GM21515 (cell line): Measurements from ENCODE around the gene ENTPD7.
A peak's percentile ranks its signal among the peaks of the same experiment; 100 is the strongest.
"Not testable (repeated sequence)": the region's sequence is repeated elsewhere in the genome, so short reads cannot be mapped to it uniquely, and the experiment has no call there.

Experiments
- ATAC-seq: cut with Tn5 transposase; IDR thresholded peaks from one replicate; pipeline ENCODE4 v1.9.1; 2021; ENCODE audit not compliant: unreplicated experiment

ENTPD7 gene

DNA sequence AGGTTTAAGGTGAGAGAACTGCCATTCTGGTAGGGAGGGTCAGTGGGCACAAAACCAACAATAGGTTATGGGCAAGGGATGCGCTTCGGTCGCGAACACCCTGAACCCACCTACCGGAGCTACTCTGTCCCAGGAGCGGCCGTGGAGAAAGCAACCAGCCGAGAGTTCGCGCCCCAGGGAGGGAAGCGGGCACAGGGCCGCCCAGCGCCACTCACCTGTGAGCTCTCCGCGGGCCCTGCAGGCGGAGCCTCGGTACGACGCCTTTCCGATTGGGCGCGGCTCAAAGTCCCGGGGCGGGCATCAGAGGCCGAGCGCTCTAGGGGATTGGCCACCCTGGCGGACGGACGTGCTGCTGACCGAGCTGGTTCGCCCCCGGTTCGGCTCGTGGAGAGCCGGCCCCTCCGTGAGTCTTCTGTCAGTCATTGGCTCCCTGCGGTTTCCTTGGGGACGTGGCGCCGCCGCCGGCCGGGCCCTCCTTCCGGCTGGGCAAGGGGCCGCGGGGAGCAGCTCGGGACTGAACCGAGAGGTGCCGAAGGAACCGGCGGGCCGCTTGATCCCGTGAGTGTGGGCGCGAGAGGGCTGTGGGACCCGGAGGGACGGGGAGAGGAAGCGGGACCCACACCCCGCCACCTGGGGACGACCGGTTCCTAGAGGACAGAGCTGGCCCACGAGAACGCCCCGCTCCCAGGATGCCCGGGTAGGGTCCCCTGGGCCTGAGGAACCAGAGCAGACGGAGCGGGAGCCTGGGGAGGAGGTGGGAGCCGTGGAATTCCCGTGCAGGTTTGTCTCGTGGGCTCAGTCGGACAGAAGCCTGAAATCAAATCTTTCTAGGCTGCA lies at the start of gene ENTPD7:
ENTPD7 (plus strand) TSS at position 479 of the 837 bp plus-strand sequence. CDS start 448 bp downstream, outside the sequence.
- ATAC-seq = peak; percentile 99

DNA sequence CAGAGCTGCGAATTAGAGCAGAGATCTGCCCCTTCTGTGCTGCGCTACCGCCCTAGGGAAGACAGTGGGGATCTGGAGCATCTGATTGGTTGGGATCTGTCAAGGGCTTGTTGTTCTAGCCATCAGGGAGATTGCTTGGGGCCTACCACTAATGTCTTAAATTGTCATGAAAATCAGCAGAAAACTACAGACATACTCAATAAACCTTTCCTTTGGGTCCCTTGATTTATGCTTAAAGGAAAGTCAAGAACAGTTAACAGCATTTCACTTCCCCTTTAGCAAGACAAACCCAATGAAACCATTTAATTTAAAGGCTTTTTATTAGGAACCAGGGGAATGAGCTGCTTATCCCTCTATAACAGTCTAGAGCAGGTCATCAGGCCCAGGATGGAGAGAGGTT lies 49.1 kb upstream of the ENTPD7 start:
- no peak for ATAC-seq

DNA sequence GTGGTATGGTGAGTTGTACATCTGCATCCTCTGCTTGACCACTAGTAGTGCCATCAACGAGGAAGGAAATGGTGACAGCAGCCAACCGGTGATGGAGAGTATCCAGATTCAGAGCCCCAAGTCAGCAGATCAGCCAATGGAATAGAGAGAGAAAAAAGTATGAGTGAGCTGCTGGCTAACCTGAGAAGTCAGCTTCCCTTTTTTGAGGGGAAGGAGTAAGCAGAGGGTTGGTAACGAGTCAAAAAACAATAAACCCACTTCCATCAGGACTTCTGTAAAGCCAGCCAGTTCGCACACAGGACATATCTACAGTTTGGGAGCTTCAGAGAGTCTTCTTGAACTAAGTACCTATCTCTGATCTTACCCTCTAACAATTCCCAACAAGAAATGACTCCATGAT lies 48.0 kb upstream of the ENTPD7 start:
- ATAC-seq = no peak

DNA sequence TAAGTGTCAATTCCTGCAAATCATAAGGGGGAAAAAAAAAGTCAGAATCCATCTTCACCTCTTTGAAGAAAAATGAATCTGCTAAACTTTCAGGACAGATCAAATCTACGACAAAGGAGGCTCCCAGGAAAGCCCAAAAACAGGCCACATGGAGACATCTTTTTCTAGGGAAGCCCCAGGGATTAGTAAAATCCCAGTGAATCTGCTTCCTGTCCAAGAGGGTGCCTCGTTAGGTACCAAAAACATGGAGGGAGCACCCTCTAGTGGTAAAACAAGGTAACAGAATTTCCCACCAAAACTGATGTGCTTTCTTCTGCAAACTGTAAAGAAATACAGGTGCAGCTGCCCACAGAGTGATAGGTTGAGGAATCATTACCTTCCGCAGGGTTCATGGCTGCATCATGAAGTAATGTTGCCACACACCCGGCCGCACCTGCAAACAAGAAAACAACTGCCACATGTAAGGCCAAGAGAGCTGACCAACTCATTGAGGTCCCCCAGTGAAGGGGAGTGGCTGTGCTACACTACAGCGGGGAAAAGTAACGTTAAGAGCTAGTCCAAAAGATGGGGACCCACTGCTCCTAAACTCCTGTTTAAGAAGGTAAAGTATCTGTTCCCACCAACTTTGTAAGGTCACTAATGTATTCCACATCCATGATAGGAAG lies 47.0 kb upstream of the ENTPD7 start:
- ATAC-seq = no peak

DNA sequence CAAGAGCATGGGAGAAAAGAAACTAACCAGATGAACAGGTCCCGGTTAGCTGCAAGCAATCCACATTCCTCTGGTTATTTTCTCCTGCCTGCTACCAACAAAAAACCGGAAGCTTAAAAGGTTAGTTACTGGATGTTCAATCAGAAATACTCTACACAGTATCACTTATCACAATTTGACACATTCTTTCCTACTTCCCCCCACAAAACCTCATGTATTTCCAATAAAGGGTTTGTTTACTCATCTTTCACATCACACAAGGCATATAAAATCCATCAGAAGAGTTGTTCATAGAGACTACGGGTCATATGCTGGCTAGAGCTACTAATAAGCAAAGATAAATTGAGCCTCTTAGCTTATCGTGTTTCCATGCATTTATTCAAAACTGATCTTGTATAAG lies 43.9 kb upstream of the ENTPD7 start:
- no peak for ATAC-seq

DNA sequence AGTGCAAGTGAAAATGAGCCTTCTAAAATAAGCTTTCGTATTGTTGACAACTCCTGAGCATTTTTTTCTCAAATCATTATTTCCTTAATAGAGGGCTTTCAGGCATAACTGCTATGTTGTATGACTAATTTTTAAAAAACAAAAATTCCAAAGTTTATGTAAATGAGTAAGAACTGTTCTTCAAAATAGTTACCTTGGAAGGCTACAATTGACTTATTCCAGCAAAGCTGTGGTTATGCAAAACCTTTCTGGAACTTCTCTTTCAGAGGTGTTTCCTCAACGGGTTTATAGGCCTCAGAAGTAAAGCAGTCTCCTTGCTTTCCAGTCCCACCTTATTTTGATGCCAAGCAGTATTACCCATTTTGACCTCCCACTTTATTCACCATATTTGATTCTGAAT lies 41.6 kb upstream of the ENTPD7 start:
- no peak for ATAC-seq

GRCh38 chr10:99619090-99619800 lies 40.1 kb upstream of the ENTPD7 start:
- ATAC-seq = no peak

GRCh38 chr10:99619851-99620710 lies 39.2 kb upstream of the ENTPD7 start, which contains the start of gene SLC25A28:
Gene SLC25A28, minus strand, starts transcription at chr10:99620439. Its CDS starts 104 bp downstream, at chr10:99620335.
- peak; percentile 82 for ATAC-seq

DNA sequence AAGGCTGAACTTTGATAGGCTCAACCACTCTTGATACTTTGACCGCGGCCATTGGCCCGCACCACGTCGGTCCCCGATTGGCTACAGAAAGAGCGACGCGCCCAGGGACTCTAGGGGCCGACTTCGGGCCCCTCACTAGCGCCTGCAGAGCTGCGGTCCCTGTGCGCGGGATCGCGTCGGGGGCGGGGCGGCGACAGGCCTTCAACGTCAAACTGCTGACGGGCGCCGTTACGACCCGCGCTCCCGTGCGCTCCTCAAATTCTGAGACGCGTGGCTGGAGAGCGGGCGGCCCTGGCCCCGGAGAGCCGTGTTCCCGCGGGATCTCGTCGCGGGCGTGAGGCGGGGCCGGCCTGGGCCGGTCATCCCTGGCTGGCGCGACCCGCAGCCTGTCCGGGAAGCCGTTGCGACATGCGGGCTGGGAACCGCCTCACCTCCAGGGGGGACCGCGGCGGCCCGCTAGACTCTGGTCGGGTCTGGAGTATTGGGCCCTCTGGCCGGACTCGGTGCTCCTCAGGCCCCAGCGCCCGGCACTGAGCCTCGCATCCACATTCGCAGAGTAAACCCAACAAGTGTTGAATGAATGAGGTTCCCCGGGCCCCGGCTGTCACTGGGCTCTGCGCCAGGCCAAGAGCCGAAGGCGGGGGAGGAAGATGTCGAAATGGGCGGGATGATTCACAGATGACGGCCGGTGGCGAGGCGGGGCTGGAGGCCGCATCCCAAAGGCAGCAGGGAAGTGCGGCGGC lies 38.4 kb upstream of the ENTPD7 start:
- peak; percentile 84 for ATAC-seq

DNA sequence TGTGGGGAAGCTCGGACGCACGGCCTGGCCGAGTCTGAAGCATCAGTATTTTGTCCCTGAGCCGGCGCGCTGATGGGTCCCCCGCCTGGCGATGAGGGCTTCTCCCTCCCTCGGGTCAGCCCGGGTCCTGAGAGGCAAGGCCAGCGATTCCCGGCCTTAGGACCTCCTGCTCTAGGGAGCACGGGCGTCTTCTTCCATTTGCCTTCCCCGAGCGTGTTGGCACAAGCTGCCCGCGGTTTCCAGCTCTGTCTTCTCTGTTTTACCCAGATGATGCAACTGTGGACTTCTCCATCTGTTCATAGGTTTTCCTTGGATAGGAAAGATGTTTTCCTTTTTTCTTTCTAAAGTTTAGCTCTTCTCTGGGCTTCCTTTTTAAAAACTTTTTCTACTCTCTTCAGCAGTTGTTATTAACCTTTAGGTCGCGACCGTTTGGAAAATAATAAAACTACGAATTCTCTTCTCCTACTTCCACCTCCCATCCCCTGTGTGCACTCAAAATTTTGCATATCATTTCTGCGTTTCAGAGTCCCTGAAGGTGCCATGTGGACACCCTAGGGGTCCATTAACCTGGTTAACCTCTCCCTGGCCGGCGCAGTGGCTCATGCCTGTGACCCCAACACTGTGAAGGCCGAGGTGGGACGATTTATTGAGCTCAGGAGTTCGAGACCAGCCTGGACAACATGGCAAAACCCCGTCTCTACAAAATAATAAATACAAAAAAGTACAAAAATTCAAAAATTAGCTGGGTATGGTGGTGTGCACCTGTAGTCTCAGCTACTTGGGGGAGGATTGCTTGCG lies 37.7 kb upstream of the ENTPD7 start:
- ATAC-seq = no peak

GRCh38 chr10:99623919-99624318 lies 35.4 kb upstream of the ENTPD7 start:
- no peak for ATAC-seq

GRCh38 chr10:99625124-99625523 lies 34.2 kb upstream of the ENTPD7 start:
- ATAC-seq = not testable (repeated sequence)

DNA sequence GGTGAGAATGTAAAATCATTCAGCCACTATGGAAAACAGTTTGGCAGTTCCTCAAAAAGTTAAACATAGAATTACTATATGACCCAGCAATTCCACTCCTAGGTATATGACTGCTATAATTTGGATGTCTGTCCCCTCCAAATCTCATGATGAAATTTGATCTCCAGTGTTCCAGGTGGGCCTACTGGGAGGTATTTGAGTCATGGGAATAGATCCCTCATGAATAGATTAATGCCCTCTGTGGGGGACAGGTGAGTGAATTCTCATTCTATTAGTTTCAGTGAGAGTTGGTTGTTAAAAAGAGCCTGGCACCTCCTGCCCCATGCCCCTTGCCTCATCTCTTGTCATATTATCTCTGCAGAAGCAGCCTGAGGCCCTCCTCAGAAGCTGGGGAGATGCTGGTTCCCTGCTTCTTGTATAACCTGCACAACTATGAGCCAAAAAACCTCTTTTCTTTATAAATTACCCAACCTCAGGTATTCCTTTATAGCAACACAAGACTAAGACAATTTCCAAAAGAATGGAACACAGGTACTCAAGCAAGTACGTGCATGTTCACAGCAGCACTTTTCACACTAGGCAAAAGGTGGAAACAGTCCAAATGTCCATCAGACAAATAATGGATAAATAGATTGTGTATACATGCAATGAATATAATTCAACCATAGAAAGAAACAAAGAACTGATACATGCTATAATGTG lies 30.2 kb upstream of the ENTPD7 start:
- no peak for ATAC-seq

DNA sequence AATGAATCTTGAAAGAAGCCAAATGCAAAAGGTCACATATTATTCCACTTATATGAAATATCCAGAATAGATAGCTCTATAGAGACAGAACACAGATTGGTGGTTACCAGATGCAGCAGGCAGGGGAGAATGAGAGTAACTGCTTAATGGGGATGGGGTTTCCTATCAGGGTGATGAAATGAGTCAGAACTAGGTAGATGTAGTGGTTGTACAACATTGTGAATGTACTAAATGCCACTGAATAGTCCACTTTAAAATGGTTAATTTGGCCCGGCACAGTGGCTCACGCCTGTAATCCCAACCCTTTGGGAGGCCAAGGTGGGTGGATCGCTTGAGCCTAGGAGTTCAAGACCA lies 29.7 kb upstream of the ENTPD7 start:
- no peak for ATAC-seq

- no peak for ATAC-seq
These were observed 28.9 kb upstream of the ENTPD7 start for GRCh38 chr10:99630433-99630832.

- no peak for ATAC-seq
These were observed 28.3 kb upstream of the ENTPD7 start for GRCh38 chr10:99630991-99631390.

DNA sequence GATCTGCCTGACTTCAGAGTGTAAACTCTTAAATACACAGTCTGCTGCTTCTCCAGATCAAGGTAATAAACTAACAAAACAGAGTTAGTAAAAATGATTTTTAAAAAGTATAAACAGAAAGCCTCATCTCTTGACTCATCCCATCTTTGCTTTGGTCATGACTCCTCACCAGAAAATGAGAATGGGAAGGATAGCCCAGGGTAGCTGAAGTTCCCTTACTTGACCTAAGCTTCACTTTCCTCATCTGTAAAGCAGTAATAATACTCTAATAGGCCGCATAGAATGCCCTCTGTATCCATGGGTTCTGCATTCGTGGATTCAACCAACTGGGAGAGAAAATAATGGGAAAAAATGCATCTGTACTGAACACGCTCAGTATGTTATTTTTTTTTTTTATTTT lies 27.8 kb upstream of the ENTPD7 start:
- ATAC-seq = no peak

DNA sequence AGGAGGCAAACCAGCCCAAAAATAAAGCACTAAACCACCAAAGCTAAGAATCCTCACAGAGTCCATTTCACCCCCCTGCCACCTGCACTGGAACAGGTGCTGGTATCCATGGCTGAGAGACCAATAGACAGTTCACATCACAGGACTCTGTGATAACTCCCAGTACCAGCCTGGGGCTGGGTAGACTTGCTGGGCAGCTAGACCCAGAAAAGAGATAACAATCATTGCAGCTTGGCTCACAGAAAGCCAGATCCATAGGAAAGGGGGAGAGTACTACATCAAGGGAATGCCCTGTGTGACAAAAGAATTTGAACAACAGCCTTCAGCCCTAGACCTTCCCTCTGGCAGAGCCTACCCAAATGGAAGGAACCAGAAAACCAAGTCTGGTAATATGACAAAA lies 25.5 kb upstream of the ENTPD7 start:
- no peak for ATAC-seq
